Measurements from ENCODE around the gene CFAP73. TPM values are rescaled to one million over a fixed set of nuclear protein-coding genes. Genes with fewer than 3 reads are reported as not detected.

The CFAP73 gene
- polyA plus RNA-seq, 1 experiment: not detected

DNA sequence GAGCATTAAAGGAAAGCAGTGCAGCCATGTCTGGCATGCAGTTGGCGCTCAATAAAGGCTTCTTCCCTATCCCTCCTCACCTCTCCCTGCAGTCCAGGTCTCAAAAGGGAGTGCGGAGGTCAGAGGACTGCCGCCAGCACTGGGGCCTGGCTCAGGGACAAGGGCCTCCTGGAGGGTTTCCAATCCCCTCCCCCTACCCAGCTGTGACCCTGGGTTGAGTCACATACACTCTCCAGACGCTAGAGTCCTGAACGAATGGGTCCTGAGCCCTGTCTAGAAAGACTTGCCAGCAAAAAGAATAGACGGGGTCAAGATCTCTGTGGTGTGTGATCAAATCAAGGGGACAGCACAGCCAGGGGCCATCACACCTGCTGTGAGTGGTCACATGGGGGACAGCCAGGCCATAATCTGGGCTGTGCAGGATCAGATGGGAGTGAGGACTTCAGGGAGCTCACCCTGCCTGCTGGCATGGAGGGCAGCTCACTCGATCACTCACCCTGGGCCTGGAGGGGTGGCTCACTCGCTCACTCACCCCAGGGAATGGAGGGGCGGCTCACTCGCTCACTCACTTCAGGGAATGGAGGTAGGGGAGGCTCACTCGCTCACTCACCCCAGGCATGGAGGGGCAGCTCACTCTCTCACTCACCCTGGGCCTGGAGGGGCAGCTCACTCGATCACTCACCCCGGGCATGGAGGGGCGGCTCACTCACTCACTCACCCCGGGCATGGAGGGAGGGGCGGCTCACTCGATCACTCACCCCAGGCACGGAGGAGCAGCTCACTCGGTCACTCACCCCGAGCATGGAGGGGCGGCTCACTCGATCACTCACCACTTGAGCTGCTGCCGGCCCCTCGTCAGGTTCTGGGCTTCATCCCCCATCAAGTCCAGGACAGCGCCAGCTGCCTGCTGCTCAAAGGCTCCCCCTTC lies 12.8 kb downstream of the CFAP73 start:
- TF ChIP-seq, protein P1, sequence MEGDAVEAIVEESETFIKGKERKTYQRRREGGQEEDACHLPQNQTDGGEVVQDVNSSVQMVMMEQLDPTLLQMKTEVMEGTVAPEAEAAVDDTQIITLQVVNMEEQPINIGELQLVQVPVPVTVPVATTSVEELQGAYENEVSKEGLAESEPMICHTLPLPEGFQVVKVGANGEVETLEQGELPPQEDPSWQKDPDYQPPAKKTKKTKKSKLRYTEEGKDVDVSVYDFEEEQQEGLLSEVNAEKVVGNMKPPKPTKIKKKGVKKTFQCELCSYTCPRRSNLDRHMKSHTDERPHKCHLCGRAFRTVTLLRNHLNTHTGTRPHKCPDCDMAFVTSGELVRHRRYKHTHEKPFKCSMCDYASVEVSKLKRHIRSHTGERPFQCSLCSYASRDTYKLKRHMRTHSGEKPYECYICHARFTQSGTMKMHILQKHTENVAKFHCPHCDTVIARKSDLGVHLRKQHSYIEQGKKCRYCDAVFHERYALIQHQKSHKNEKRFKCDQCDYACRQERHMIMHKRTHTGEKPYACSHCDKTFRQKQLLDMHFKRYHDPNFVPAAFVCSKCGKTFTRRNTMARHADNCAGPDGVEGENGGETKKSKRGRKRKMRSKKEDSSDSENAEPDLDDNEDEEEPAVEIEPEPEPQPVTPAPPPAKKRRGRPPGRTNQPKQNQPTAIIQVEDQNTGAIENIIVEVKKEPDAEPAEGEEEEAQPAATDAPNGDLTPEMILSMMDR (IDR thresholded peaks at IDR 0.05; ENCODE audit: low read depth, low read length): no peak
- no peak overlapping the region for H3K27ac ChIP-seq (ENCODE audit: low read depth, low read length)
- H3K4me3 ChIP-seq (ENCODE audit: low read depth, low read length): no peak overlapping the region
- ChIA-PET POLR2A (interaction anchor here (0.6 kb wide), 1 partner anchor 9 kb away, joined by 3 read pairs; no protein-coding TSS in a partner anchor), CTCF (interaction anchor here (1.8 to 2.1 kb wide), 4 partner anchors 10 to 169 kb away, joined by 4 to 9 read pairs (median 6); no protein-coding TSS in a partner anchor)
- DNase-seq (ENCODE audit: low read depth, low spot score): no peak
- no peaks in the 10 kb centered on the region for H3K27me3 ChIP-seq (ENCODE audit: control insufficient read depth, insufficient read depth, low read length)
- H3K9me3 ChIP-seq (ENCODE audit: control insufficient read depth, insufficient read depth, low read length): no peaks in the 10 kb centered on the region; the same call in 1 of the 2 replicates

DNA sequence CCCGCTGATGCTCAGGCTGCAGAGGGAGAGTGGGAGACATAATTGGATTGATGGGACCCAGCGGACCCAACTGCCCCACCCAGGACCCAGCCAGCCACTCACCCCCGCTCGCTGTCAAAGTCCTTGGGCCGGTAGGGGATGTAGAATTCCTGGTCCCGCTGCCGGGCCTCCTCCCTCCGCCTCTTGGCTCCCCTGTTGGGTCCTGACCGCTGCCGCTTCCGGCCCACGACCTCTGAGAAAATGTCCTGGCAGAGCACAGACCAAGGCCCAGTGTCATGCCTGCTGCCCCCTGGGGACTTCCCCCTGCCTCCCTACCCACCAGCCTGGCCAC lies 13.5 kb downstream of the CFAP73 start:
- CTCF ChIA-PET: interaction anchor here (1.8 to 2.1 kb wide), 4 partner anchors 9 to 170 kb away, joined by 4 to 9 read pairs (median 6); no protein-coding TSS in a partner anchor
- H3K4me3 ChIP-seq (ENCODE audit: low read depth, low read length): no peak overlapping the region
- POLR2A ChIA-PET: no interaction called here
- TF ChIP-seq, protein P1 (IDR thresholded peaks at IDR 0.05; ENCODE audit: low read depth, low read length): no peak
- no peaks in the 10 kb centered on the region; the same call in 1 of the 2 replicates for H3K9me3 ChIP-seq (ENCODE audit: control insufficient read depth, insufficient read depth, low read length)
- no peak overlapping the region for H3K27ac ChIP-seq (ENCODE audit: low read depth, low read length)
- DNase-seq (ENCODE audit: low read depth, low spot score): no peak
- H3K27me3 ChIP-seq (ENCODE audit: control insufficient read depth, insufficient read depth, low read length): no peaks in the 10 kb centered on the region

DNA sequence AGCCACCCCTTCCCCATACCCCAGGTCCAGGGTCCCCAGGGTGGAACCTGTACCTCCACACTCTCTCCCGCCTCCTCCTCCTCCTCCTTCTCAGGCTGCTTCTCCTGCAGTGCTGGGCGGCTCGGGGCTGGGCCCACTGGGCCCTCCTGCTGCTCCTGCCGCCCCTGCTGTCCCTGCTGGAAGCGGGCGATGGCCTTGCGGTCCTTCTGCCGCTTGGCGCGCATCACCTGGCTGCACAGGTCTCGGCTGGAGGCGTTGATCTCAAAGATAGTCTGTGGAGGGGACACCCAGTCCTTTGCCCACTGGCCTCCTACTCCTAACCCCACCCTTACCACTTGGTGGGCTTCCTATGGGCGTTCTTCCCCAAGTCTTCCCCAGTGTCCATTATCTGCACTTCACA lies 14.5 kb downstream of the CFAP73 start:
- no peaks in the 10 kb centered on the region for H3K27me3 ChIP-seq (ENCODE audit: control insufficient read depth, insufficient read depth, low read length)
- H3K9me3 ChIP-seq (ENCODE audit: control insufficient read depth, insufficient read depth, low read length): no peaks in the 10 kb centered on the region; the same call in 1 of the 2 replicates
- POLR2A ChIA-PET: no interaction called here
- CTCF ChIA-PET: interaction anchor here (1.8 kb wide), 1 partner anchor 171 kb away, joined by 4 read pairs; no protein-coding TSS in a partner anchor
- TF ChIP-seq, protein P1 (IDR thresholded peaks at IDR 0.05; ENCODE audit: low read depth, low read length): no peak
- no peak overlapping the region for H3K4me3 ChIP-seq (ENCODE audit: low read depth, low read length)
- H3K27ac ChIP-seq (ENCODE audit: low read depth, low read length): no peak overlapping the region
- DNase-seq (ENCODE audit: low read depth, low spot score): no peak

DNA sequence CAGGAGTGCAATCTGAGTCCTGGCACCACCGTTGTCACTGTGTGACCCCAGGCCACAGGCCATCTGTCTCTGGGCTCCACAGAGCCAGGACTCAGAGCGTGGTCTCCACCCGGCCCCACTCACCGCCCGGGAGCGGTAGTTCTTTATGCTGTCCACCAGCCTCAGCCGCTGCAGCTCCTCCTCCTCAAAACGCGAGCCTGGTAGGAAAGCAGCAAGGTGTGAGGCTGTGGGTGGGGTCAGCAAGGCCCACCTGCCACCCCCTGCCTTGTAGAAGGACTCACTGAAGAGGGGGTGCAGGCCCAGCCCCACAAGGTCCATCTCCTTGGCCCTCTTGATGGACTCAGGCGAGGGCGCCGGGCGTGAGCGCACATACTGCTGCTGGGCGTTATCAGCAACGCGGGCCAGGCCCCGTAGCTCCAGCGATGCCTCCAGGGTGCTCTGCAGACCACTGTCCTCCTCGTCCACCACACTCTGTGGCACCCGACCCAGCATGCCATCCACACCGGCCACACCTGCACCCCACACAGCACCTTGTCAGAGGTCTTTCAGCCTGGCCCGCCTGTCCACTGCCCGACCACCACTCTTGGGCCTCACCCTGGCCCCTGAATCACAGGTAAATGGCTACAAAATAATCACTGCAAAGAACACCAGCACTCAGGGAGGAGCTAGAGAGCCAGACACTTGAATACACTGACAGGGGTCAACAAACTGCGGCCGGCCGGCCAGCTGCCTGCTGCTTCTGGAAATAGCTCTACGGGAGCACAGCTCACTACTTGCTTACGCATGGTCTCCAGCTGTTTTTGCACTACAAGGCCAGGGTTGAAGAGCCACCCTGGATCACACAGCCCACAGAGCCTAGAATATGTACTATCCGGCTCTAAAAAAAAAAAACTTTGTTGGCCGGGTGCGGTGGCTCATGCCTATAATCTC lies 16.3 kb downstream of the CFAP73 start:
- TF ChIP-seq, protein P1 (IDR thresholded peaks at IDR 0.05; ENCODE audit: low read depth, low read length): no peak
- H3K27me3 ChIP-seq (ENCODE audit: control insufficient read depth, insufficient read depth, low read length): no peaks in the 10 kb centered on the region
- no peak overlapping the region for H3K27ac ChIP-seq (ENCODE audit: low read depth, low read length)
- DNase-seq (ENCODE audit: low read depth, low spot score): no peak
- H3K4me3 ChIP-seq (ENCODE audit: low read depth, low read length): no peak overlapping the region
- CTCF ChIA-PET: interaction anchor here (1.4 to 2.4 kb wide), 2 partner anchors 9 to 117 kb away, joined by 9 to 12 read pairs; no protein-coding TSS in a partner anchor
- POLR2A ChIA-PET: no interaction called here
- no peaks in the 10 kb centered on the region; the same call in 1 of the 2 replicates for H3K9me3 ChIP-seq (ENCODE audit: control insufficient read depth, insufficient read depth, low read length)

Data from AG04450 (cell line).